Measurements from ENCODE around the gene TADA3.

Gene TADA3

GRCh38 chr3:9792405-9793160, at the start of gene TADA3, which contains the start of gene ARPC4:
TSS of gene TADA3 (minus strand) at chr3:9792473. CDS start at chr3:9791466, 1,007 bp downstream.
TSS of gene ARPC4 (plus strand) at chr3:9793082. CDS start at chr3:9793122, 40 bp downstream.
- peak; percentile 95 for DNase-seq (ENCODE audit: low read depth)
- peak within 1 kb of the TSS; percentile 98 for H3K4me3 ChIP-seq (ENCODE audit: control insufficient read depth, low read depth, low read length)
- TF ChIP-seq CTCF (conservative IDR thresholded peaks at IDR 0.05; ENCODE audit: control insufficient read depth, insufficient read depth, low read depth, low read length) = no peak

GRCh38 chr3:9841015-9841414, 48.7 kb upstream of the TADA3 start:
- H3K4me3 ChIP-seq (ENCODE audit: control insufficient read depth, low read depth, low read length) = no peak overlapping the region
- DNase-seq (ENCODE audit: low read depth) = no peak
- TF ChIP-seq CTCF (conservative IDR thresholded peaks at IDR 0.05; ENCODE audit: control insufficient read depth, insufficient read depth, low read depth, low read length) = no peak

- DNase-seq (ENCODE audit: low read depth) = no peak
- no peak overlapping the region for H3K4me3 ChIP-seq (ENCODE audit: control insufficient read depth, low read depth, low read length)
- TF ChIP-seq CTCF (conservative IDR thresholded peaks at IDR 0.05; ENCODE audit: control insufficient read depth, insufficient read depth, low read depth, low read length) = no peak
These were observed 46.6 kb upstream of the TADA3 start for GRCh38 chr3:9838856-9839255.

GRCh38 chr3:9837701-9838582, 45.7 kb upstream of the TADA3 start:
- DNase-seq (ENCODE audit: low read depth) = no peak
- TF ChIP-seq CTCF (conservative IDR thresholded peaks at IDR 0.05; ENCODE audit: control insufficient read depth, insufficient read depth, low read depth, low read length) = no peak
- no peak overlapping the region for H3K4me3 ChIP-seq (ENCODE audit: control insufficient read depth, low read depth, low read length)

GRCh38 chr3:9834520-9835380, 42.5 kb upstream of the TADA3 start:
- DNase-seq (ENCODE audit: low read depth) = no peak
- TF ChIP-seq CTCF (conservative IDR thresholded peaks at IDR 0.05; ENCODE audit: control insufficient read depth, insufficient read depth, low read depth, low read length) = no peak
- H3K4me3 ChIP-seq (ENCODE audit: control insufficient read depth, low read depth, low read length) = no peak overlapping the region

GRCh38 chr3:9833078-9833477, 40.8 kb upstream of the TADA3 start:
- no peak overlapping the region for H3K4me3 ChIP-seq (ENCODE audit: control insufficient read depth, low read depth, low read length)
- TF ChIP-seq CTCF (conservative IDR thresholded peaks at IDR 0.05; ENCODE audit: control insufficient read depth, insufficient read depth, low read depth, low read length) = no peak
- no peak for DNase-seq (ENCODE audit: low read depth)

Measured in fibroblast of mammary gland (primary cell).